IMR-90 (cell line): ENCODE measurements around the gene EYS. TPM values are rescaled to one million over a fixed set of nuclear protein-coding genes. Genes with fewer than 3 reads are reported as not detected.

Experiments used
- ATAC-seq: fragments of 200-7000 bp; cut with Tn5 transposase; 2 replicates; pipeline ENCODE4 v1.9.1; 2020; ENCODE audit warnings: low read depth, mild to moderate bottlenecking, moderate library complexity
- BruUV-seq: library from RNA; stranded (reverse); fragments of 400-500 nt; replicated peaks from 2 replicates; lab custom pipeline; 2021; lab: Mats Ljungman, UMichigan
- CTCF ChIA-PET: fragments of 300-600 bp; formaldehyde crosslinking; extraction: SDS; loops from one replicate; lab custom pipeline; 2021; ENCODE audit warnings: antibody characterized with exemption; lab: Yijun Ruan, JAX
- POLR2A ChIA-PET: fragments of 300-600 bp; sonication (Branson Sonifier 250); formaldehyde crosslinking; loops from one replicate; lab custom pipeline; 2022; ENCODE audit warnings: antibody characterized with exemption; ENCODE audit not compliant: unreplicated experiment; lab: Charles Lee
- DNase-seq: peaks from one replicate; pipeline ENCODE4 v3.0.0; 2013
- H2AFZ ChIP-seq: replicated peaks from 2 replicates; pipeline ENCODE3; 2013; ENCODE audit warnings: low read length, mild to moderate bottlenecking; ENCODE audit not compliant: poor library complexity
- H2AK5ac ChIP-seq: 2 replicates; pipeline ENCODE4 v1.6.1; 2013; ENCODE audit warnings: low read depth, low read length, inconsistent platforms
- H2AK9ac ChIP-seq: replicated peaks from 2 replicates; pipeline ENCODE3; 2013; ENCODE audit warnings: mild to moderate bottlenecking, low read depth, low read length, moderate library complexity; ENCODE audit not compliant: poor library complexity
- H2BK120ac ChIP-seq: 2 replicates; pipeline ENCODE4 v1.6.1; 2013; ENCODE audit warnings: low read depth, low read length, inconsistent platforms
- H2BK15ac ChIP-seq: 3 replicates; pipeline ENCODE4 v1.6.1; 2013; ENCODE audit warnings: low read depth, low read length, inconsistent platforms
- H2BK20ac ChIP-seq: 2 replicates; pipeline ENCODE4 v1.6.1; 2013; ENCODE audit warnings: low read depth, mild to moderate bottlenecking, inconsistent platforms, low read length, moderate library complexity
- H2BK5ac ChIP-seq: 2 replicates; pipeline ENCODE4 v1.6.1; 2013; ENCODE audit warnings: mild to moderate bottlenecking, low read depth, low read length, inconsistent platforms; ENCODE audit not compliant: poor library complexity, severe bottlenecking
- H3K14ac ChIP-seq: replicated peaks from 2 replicates; pipeline ENCODE4 v1.6.1; 2013; ENCODE audit warnings: low read depth, low read length, inconsistent platforms
- H3K18ac ChIP-seq: 2 replicates; pipeline ENCODE4 v1.6.1; 2013; ENCODE audit warnings: low read depth, low read length, control low read depth
- H3K23ac ChIP-seq: 2 replicates; pipeline ENCODE4 v1.6.1; 2013; ENCODE audit warnings: low read depth, low read length, inconsistent platforms
- H3K27ac ChIP-seq: 2 replicates; pipeline ENCODE4 v1.5.1; 2013; ENCODE audit warnings: mild to moderate bottlenecking, control low read depth, low read length; ENCODE audit not compliant: insufficient read depth
- H3K27me3 ChIP-seq: 2 replicates; pipeline ENCODE4 v1.6.1; 2013; ENCODE audit warnings: low read length; ENCODE audit not compliant: control insufficient read depth, insufficient read depth
- H3K36me3 ChIP-seq: 2 replicates; pipeline ENCODE4 v1.6.1; 2013; ENCODE audit warnings: low read length, mixed read lengths; ENCODE audit not compliant: control insufficient read depth, insufficient read depth
- H3K4ac ChIP-seq: 2 replicates; pipeline ENCODE4 v1.6.1; 2013; ENCODE audit warnings: low read depth, low read length, inconsistent platforms
- H3K4me1 ChIP-seq: 2 replicates; pipeline ENCODE4 v1.6.1; 2013; ENCODE audit warnings: low read length, mixed read lengths; ENCODE audit not compliant: control insufficient read depth, insufficient read depth
- H3K4me2 ChIP-seq: 2 replicates; pipeline ENCODE4 v1.6.1; 2013; ENCODE audit warnings: low read depth, mild to moderate bottlenecking, control low read depth, low read length, moderate library complexity
- H3K4me3 ChIP-seq: 2 replicates; pipeline ENCODE4 v1.5.1; 2013; ENCODE audit warnings: low read depth, mild to moderate bottlenecking, control low read depth, low read length, moderate library complexity; ENCODE audit not compliant: insufficient read depth
- H3K56ac ChIP-seq: 2 replicates; pipeline ENCODE4 v1.6.1; 2013; ENCODE audit warnings: low read length, inconsistent platforms; ENCODE audit not compliant: insufficient read depth; ENCODE audit errors: extremely low read depth
- H3K79me1 ChIP-seq, 2 experiments: 2 replicates each; pipeline ENCODE4 v1.6.1; 2013; ENCODE audit warnings: low read length in 2 of 2, inconsistent platforms in 1 of 2, low read depth in 1 of 2
- H3K9ac ChIP-seq: 2 replicates; pipeline ENCODE4 v1.6.1; 2013; ENCODE audit warnings: low read depth, low read length, control low read depth
- H3K9me1 ChIP-seq: 2 replicates; pipeline ENCODE4 v1.6.1; 2013; ENCODE audit warnings: low read length, inconsistent platforms; ENCODE audit not compliant: insufficient read depth
- H3K9me3 ChIP-seq: 2 replicates; pipeline ENCODE4 v1.6.1; 2013; ENCODE audit warnings: low read length; ENCODE audit not compliant: control insufficient read depth, insufficient read depth
- H4K20me1 ChIP-seq: 2 replicates; pipeline ENCODE4 v1.6.1; 2013; ENCODE audit warnings: low read length, inconsistent platforms; ENCODE audit not compliant: insufficient read depth
- H4K5ac ChIP-seq: 2 replicates; pipeline ENCODE4 v1.6.1; 2013; ENCODE audit warnings: mild to moderate bottlenecking, low read depth, low read length, control low read depth
- H4K8ac ChIP-seq, 2 experiments: 2 replicates each; pipeline ENCODE4 v1.6.1; 2013; ENCODE audit warnings: low read depth in 2 of 2, low read length in 2 of 2, control low read depth in 1 of 2, inconsistent platforms in 1 of 2
- H4K91ac ChIP-seq: 2 replicates; pipeline ENCODE4 v1.6.1; 2013; ENCODE audit warnings: low read depth, low read length, inconsistent platforms; ENCODE audit not compliant: insufficient read depth
- BHLHE40 ChIP-seq: fragments of 150-350 bp; IDR thresholded peaks from 2 replicates; pipeline ENCODE4 v1.6.1; 2016; ENCODE audit warnings: mild to moderate bottlenecking, low read depth, low read length
- MAFK ChIP-seq: IDR thresholded peaks from 2 replicates; pipeline ENCODE4 v1.6.1; 2012; ENCODE audit warnings: low read depth, low read length, improper control_type of control experiment
- POLR2A ChIP-seq: IDR thresholded peaks from 2 replicates; pipeline ENCODE4 v1.6.1; 2012; ENCODE audit warnings: mild to moderate bottlenecking, low read depth, low read length
- WGBS, 2 experiments: methylation state at CpG; one replicate each; pipeline versions ENCODE4 v1.1.5 to v1.1.7; 2013; ENCODE audit warnings: missing lambda C conversion rate in 2 of 2; ENCODE audit not compliant: insufficient read length in 1 of 2; ENCODE audit errors: extremely low coverage in 2 of 2; 5-methylcytosine and 5-hydroxymethylcytosine counted together
- dilution Hi-C: fragments of 300-500 bp; cut with HindIII; formaldehyde crosslinking; loops from one replicate; pipeline ENCODE4 v1.14.3; 2018; ENCODE audit warnings: low sequenced_read_pairs; ENCODE audit not compliant: unreplicated experiment
- in situ Hi-C: fragments of 300-500 bp; cut with MboI; formaldehyde crosslinking; loops from 3 replicates; pipeline ENCODE4 v1.14.3; 2019; ENCODE audit warnings: low sequenced_read_pairs, inconsistent platforms, mixed read lengths
- intact Hi-C: fragments of 100-400 bp; cut with micrococcal nuclease; formaldehyde crosslinking; loops from 2 replicates; pipeline ENCODE4 v1.10.0; 2022
- polyA plus RNA-seq, 3 experiments: library from polyadenylated mRNA; depleted of rRNA; stranded (reverse); fragments of >200 nt; gene quantifications; 2 replicates each; pipeline ENCODE4 v1.2.3, GENCODE V29; 2012; ENCODE audit warnings: low replicate concordance in 1 of 3
- total RNA-seq: library from RNA; depleted of rRNA; stranded (reverse); fragments of >200 nt; gene quantifications from 2 replicates; pipeline ENCODE4 v1.2.3, GENCODE V29; 2012

Gene EYS
- total and polyA plus RNA-seq, 2 of the 4 experiments (the other 2 are of a cell fraction), result under 0.01 TPM; not detected in 1

DNA sequence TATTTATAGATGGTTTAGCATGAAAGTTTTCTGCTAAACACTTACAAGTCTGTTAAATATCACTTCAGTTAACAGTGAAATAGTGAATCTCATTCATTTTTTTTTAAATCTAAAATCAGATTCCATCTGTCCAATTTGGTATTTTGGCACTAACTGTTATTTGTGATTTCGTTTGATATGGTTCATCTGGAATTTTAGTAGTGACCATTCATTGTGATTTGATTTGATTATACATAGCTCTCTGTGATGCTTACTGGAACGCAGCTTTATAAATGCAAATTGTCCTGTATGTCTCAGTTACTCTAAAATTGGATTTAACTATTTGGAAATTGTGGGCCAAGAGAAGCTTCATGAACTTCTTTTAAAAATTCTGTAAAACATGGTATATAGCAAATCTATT lies 571.5 kb downstream of the EYS start:
- Histone ChIP-seq H4K8ac (no peak overlapping the region), H4K20me1 (no peaks in the 10 kb centered on the region), H3K4me2 (no peak overlapping the region), H3K18ac (no peak overlapping the region), H2BK20ac (no peak overlapping the region), H3K9me3 (no peaks in the 10 kb centered on the region), H3K27me3 (no peaks in the 10 kb centered on the region), H3K9me1 (no peaks in the 10 kb centered on the region), H4K5ac (no peak overlapping the region), H3K79me1 (no peaks in the 10 kb centered on the region), H3K36me3 (no peaks in the 10 kb centered on the region), H2BK5ac (no peak overlapping the region), H2BK15ac (no peak overlapping the region), H3K56ac (no peak overlapping the region), H2AK5ac (no peak overlapping the region), H3K9ac (no peak overlapping the region), H2AK9ac (no peak overlapping the region), H4K91ac (no peak overlapping the region), H3K23ac (no peak overlapping the region), H3K14ac (no peak overlapping the region), H2BK120ac (no peak overlapping the region), H2AFZ (no peak overlapping the region), H3K27ac (no peak overlapping the region), H3K4ac (no peak overlapping the region), H3K4me3 (no peak overlapping the region), H3K4me1 (no peaks in the 10 kb centered on the region)
- in situ Hi-C loops (no loop called here), intact Hi-C loops (no loop called here), dilution Hi-C loops (no loop called here)
- DNase-seq, result no peak
- ChIA-PET CTCF (no interaction called here), POLR2A (no interaction called here)
- ATAC-seq, result no peak
- no TSS peak for BruUV-seq
- WGBS, 2 experiments, result no CpG with 5 or more reads among the region's 2 CpGs
- no peak for TF ChIP-seq POLR2A
- no peak for TF ChIP-seq MAFK
- no peak for TF ChIP-seq BHLHE40
